Upper lobe of left lung (tissue), 4 donors: ENCODE results near the gene EVI5L.

ENCODE experiments used
- POLR2A ChIP-seq, 4 donors: fragments of 450-650 bp; IDR thresholded peaks; one replicate each; pipeline ENCODE4 v1.5.1; 2016 to 2017; ENCODE audit warnings: antibody characterized with exemption in 4 of 4, mild to moderate bottlenecking in 2 of 4
- TF ChIP-seq, protein P1 (sequence below), 6 experiments: fragments of 450-650 bp in 4 of 6; fragments of 200-600 bp in 2 of 6; sonication (generic) in 2 of 6; IDR thresholded peaks; one replicate each; pipeline ENCODE4 v1.5.1; 2016 to 2019; ENCODE audit warnings: antibody characterized with exemption in 6 of 6

DNA sequence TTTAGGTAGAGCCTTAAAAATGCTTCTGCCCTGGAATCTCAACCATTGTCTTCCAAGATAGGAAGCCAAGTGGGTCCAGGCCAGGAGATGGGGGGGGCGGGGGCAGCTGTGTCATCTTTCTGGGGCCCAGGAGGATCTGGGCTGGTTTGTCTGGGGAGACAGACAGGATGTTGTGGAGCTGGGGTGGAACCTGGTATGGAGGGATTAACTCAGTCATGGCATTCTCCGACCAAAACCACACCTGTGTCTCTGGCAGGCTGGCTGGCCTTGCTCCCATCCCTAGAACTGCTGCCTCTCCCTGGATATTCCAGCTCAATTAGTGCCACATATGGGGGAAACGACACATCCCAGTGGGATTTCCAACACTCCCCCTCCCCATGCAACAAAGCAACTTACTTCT, 70.9 kb downstream of the EVI5L start:
- TF ChIP-seq, protein P1, sequence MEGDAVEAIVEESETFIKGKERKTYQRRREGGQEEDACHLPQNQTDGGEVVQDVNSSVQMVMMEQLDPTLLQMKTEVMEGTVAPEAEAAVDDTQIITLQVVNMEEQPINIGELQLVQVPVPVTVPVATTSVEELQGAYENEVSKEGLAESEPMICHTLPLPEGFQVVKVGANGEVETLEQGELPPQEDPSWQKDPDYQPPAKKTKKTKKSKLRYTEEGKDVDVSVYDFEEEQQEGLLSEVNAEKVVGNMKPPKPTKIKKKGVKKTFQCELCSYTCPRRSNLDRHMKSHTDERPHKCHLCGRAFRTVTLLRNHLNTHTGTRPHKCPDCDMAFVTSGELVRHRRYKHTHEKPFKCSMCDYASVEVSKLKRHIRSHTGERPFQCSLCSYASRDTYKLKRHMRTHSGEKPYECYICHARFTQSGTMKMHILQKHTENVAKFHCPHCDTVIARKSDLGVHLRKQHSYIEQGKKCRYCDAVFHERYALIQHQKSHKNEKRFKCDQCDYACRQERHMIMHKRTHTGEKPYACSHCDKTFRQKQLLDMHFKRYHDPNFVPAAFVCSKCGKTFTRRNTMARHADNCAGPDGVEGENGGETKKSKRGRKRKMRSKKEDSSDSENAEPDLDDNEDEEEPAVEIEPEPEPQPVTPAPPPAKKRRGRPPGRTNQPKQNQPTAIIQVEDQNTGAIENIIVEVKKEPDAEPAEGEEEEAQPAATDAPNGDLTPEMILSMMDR (IDR thresholded peaks at IDR 0.05) = no peak
- no peak for TF ChIP-seq POLR2A (IDR thresholded peaks at IDR 0.05)
